Measurements from ENCODE around the gene ANO10.

- TF ChIP-seq CTCF (IDR thresholded peaks at IDR 0.05) (no peak), POLR2A (IDR thresholded peaks at IDR 0.05) (no peak)
Observed at GRCh38 chr3:43347774-43348173, 274.0 kb downstream of the ANO10 start.

All from uterus (tissue), 2 donors.